OCI-M2 (cell line): Measurements from ENCODE around the gene NES.

ENCODE experiments used
- DNase-seq: peaks from one replicate; lab custom pipeline; 2025; ENCODE audit not compliant: unreplicated experiment; lab: John Stamatoyannopoulos, UW

Gene NES

GRCh38 chr1:156676820-156677615 lies at the start of gene NES:
NES (minus strand) TSS chr1:156677407; CDS start chr1:156677264, 143 bp downstream.
- DNase-seq, result no peak

GRCh38 chr1:156726549-156727226 lies 49.5 kb upstream of the NES start:
- peak; percentile 29 for DNase-seq

- DNase-seq, result peak; percentile 68
These were observed 48.6 kb upstream of the NES start for GRCh38 chr1:156725683-156726280.

- no peak for DNase-seq
These were observed 44.3 kb upstream of the NES start for GRCh38 chr1:156721535-156721934.

GRCh38 chr1:156721131-156721530 lies 43.9 kb upstream of the NES start:
- no peak for DNase-seq

GRCh38 chr1:156717351-156717750 lies 40.1 kb upstream of the NES start:
- DNase-seq, result no peak

- DNase-seq, result no peak
These were observed 37.6 kb upstream of the NES start for GRCh38 chr1:156714830-156715229.

- DNase-seq, result no peak
These were observed 35.4 kb upstream of the NES start for GRCh38 chr1:156712626-156713025.

GRCh38 chr1:156711011-156711817 lies 34.0 kb upstream of the NES start:
- DNase-seq, result no peak

GRCh38 chr1:156709757-156710489 lies 32.7 kb upstream of the NES start:
- DNase-seq, result no peak

- DNase-seq, result no peak
These were observed 31.8 kb upstream of the NES start for GRCh38 chr1:156709031-156709430.

- DNase-seq, result no peak
These were observed 31.0 kb upstream of the NES start for GRCh38 chr1:156708218-156708661.

- no peak for DNase-seq
These were observed 30.4 kb upstream of the NES start for GRCh38 chr1:156707417-156708217.

- DNase-seq, result no peak
These were observed 29.6 kb upstream of the NES start for GRCh38 chr1:156706657-156707416.

GRCh38 chr1:156705918-156706656 lies 28.9 kb upstream of the NES start:
- no peak for DNase-seq

- no peak for DNase-seq
These were observed 28.2 kb upstream of the NES start, which contains the start of gene CRABP2 for GRCh38 chr1:156705321-156705917. CRABP2 (minus strand) TSS chr1:156705583; CDS start chr1:156705446, 137 bp downstream.

GRCh38 chr1:156704930-156705320 lies 27.7 kb upstream of the NES start:
- DNase-seq, result no peak
